H9 (cell line): ENCODE results near the gene PROX1. TPM values are rescaled to one million over a fixed set of nuclear protein-coding genes. Genes with fewer than 3 reads are reported as not detected.

Experiments
- DNase-seq: peaks from one replicate; pipeline ENCODE4 v3.0.0-alpha.2; 2017
- H2AFZ ChIP-seq: one replicate; pipeline ENCODE4 v1.6.1; 2013; ENCODE audit warnings: mild to moderate bottlenecking, low read length, control low read depth, moderate library complexity
- H2AK5ac ChIP-seq: 2 replicates; pipeline ENCODE4 v1.6.1; 2013; ENCODE audit warnings: low read length, control low read depth, mixed read lengths; ENCODE audit not compliant: insufficient read length
- H2BK120ac ChIP-seq: one replicate; pipeline ENCODE4 v1.6.1; 2013; ENCODE audit warnings: low read depth, mild to moderate bottlenecking, low read length, control low read depth, inconsistent platforms; ENCODE audit not compliant: poor library complexity, severe bottlenecking
- H2BK12ac ChIP-seq: 2 replicates; pipeline ENCODE4 v1.6.1; 2013; ENCODE audit warnings: low read length, control low read depth, mixed read lengths, low read depth; ENCODE audit not compliant: insufficient read length
- H2BK15ac ChIP-seq: 2 replicates; pipeline ENCODE4 v1.6.1; 2013; ENCODE audit warnings: low read depth, low read length, control low read depth
- H2BK20ac ChIP-seq: one replicate; pipeline ENCODE4 v1.6.1; 2013; ENCODE audit warnings: low read depth, mild to moderate bottlenecking, low read length, control low read depth, inconsistent platforms; ENCODE audit not compliant: poor library complexity, severe bottlenecking
- H2BK5ac ChIP-seq: 2 replicates; pipeline ENCODE4 v1.6.1; 2013; ENCODE audit warnings: low read length, control low read depth, mixed read lengths; ENCODE audit not compliant: insufficient read length
- H3K14ac ChIP-seq: 2 replicates; pipeline ENCODE4 v1.6.1; 2013; ENCODE audit warnings: low read length, control low read depth; ENCODE audit not compliant: insufficient read depth
- H3K18ac ChIP-seq: 2 replicates; pipeline ENCODE4 v1.6.1; 2013; ENCODE audit warnings: low read depth, mild to moderate bottlenecking, mixed read lengths, low read length, control low read depth; ENCODE audit not compliant: insufficient read length
- H3K23ac ChIP-seq: 2 replicates; pipeline ENCODE4 v1.6.1; 2013; ENCODE audit warnings: low read length, control low read depth, mixed read lengths, low read depth; ENCODE audit not compliant: insufficient read length
- H3K23me2 ChIP-seq: 2 replicates; pipeline ENCODE4 v1.6.1; 2013; ENCODE audit warnings: low read depth, mild to moderate bottlenecking, mixed read lengths, low read length, control low read depth; ENCODE audit not compliant: insufficient read length, poor library complexity, severe bottlenecking
- H3K27ac ChIP-seq: 2 replicates; pipeline ENCODE4 v1.5.1; 2013; ENCODE audit warnings: low read length, control low read depth, mixed read lengths, low read depth; ENCODE audit not compliant: insufficient read length
- H3K27me3 ChIP-seq: 2 replicates; pipeline ENCODE4 v1.6.1; 2013; ENCODE audit warnings: low read length, control low read depth, inconsistent platforms; ENCODE audit not compliant: insufficient read depth
- H3K4ac ChIP-seq: 2 replicates; pipeline ENCODE4 v1.6.1; 2013; ENCODE audit warnings: low read depth, mild to moderate bottlenecking, control low read depth, inconsistent platforms, low read length, moderate library complexity
- H3K4me1 ChIP-seq: 2 replicates; pipeline ENCODE4 v1.6.1; 2013; ENCODE audit warnings: low read length, control low read depth, inconsistent platforms; ENCODE audit not compliant: insufficient read depth
- H3K4me2 ChIP-seq: 2 replicates; pipeline ENCODE4 v1.6.1; 2013; ENCODE audit warnings: low read length, control low read depth, mixed read lengths; ENCODE audit not compliant: insufficient read length, insufficient read depth
- H3K56ac ChIP-seq: 2 replicates; pipeline ENCODE4 v1.6.1; 2013; ENCODE audit warnings: low read depth, mild to moderate bottlenecking, mixed read lengths, low read length, control low read depth; ENCODE audit not compliant: insufficient read length
- H3K79me1 ChIP-seq: 2 replicates; pipeline ENCODE4 v1.6.1; 2013; ENCODE audit warnings: low read depth, mild to moderate bottlenecking, moderate library complexity, low read length, control low read depth, inconsistent platforms; ENCODE audit not compliant: insufficient read depth, poor library complexity, severe bottlenecking
- H3K79me2 ChIP-seq: 2 replicates; pipeline ENCODE4 v1.6.1; 2013; ENCODE audit warnings: low read length, control low read depth, inconsistent platforms; ENCODE audit not compliant: insufficient read depth
- H3K9ac ChIP-seq: 2 replicates; pipeline ENCODE4 v1.6.1; 2013; ENCODE audit warnings: low read length, control low read depth, mixed read lengths; ENCODE audit not compliant: insufficient read length; ENCODE audit errors: extremely low read depth
- H3K9me3 ChIP-seq: one replicate; pipeline ENCODE4 v1.6.1; 2013; ENCODE audit warnings: low read depth, low read length, inconsistent platforms; ENCODE audit not compliant: control insufficient read depth
- H3T11ph ChIP-seq: one replicate; pipeline ENCODE4 v1.6.1; 2013; ENCODE audit warnings: mild to moderate bottlenecking, low read length, control low read depth, inconsistent platforms
- H4K20me1 ChIP-seq: one replicate; pipeline ENCODE4 v1.6.1; 2013; ENCODE audit not compliant: control insufficient read depth, insufficient read length, insufficient read depth
- H4K5ac ChIP-seq: 2 replicates; pipeline ENCODE4 v1.6.1; 2013; ENCODE audit warnings: low read depth, mild to moderate bottlenecking, mixed read lengths, low read length, control low read depth; ENCODE audit not compliant: insufficient read length
- H4K8ac ChIP-seq: replicated peaks from 2 replicates; pipeline ENCODE4 v1.6.1; 2013; ENCODE audit warnings: low read length, control low read depth, mixed read lengths, low read depth; ENCODE audit not compliant: insufficient read length
- H4K91ac ChIP-seq: 2 replicates; pipeline ENCODE4 v1.6.1; 2013; ENCODE audit warnings: low read depth, mild to moderate bottlenecking, moderate library complexity, mixed read lengths, low read length, control low read depth; ENCODE audit not compliant: insufficient read length
- H3K27ac Mint-ChIP-seq, 3 experiments: 2 replicates in 2 of 3; 3 replicates in 1 of 3; pipeline ENCODE4 v1.8.0; 2020 to 2021; ENCODE audit warnings: mixed read lengths in 3 of 3, mild to moderate bottlenecking in 1 of 3, moderate library complexity in 1 of 3
- H3K27me3 Mint-ChIP-seq: 2 replicates; pipeline ENCODE4 v1.8.0; 2021; ENCODE audit warnings: low read depth, mild to moderate bottlenecking, moderate library complexity, mixed read lengths
- H3K36me3 Mint-ChIP-seq, 3 experiments: 2 replicates in 2 of 3; 3 replicates in 1 of 3; pipeline ENCODE4 v1.8.0; 2020 to 2021; ENCODE audit warnings: low read depth in 3 of 3, mixed read lengths in 3 of 3; ENCODE audit not compliant: insufficient read depth in 1 of 3
- H3K4me1 Mint-ChIP-seq, 2 experiments: 2 replicates each; pipeline ENCODE4 v1.8.0; 2020; ENCODE audit warnings: mixed read lengths in 2 of 2
- H3K4me3 Mint-ChIP-seq, 2 experiments: 2 replicates in 1 of 2; 3 replicates in 1 of 2; pipeline ENCODE4 v1.8.0; 2020 to 2021; ENCODE audit warnings: mild to moderate bottlenecking in 2 of 2, mixed read lengths in 2 of 2, moderate library complexity in 1 of 2
- H3K9me3 Mint-ChIP-seq, 2 experiments: 2 replicates in 1 of 2; 3 replicates in 1 of 2; pipeline ENCODE4 v1.8.0; 2020; ENCODE audit warnings: mild to moderate bottlenecking in 2 of 2, mixed read lengths in 2 of 2, moderate library complexity in 1 of 2
- CTCF ChIP-seq: fragments of 200-600 bp; sonication (generic); conservative IDR thresholded peaks from 3 replicates; pipeline ENCODE4 v1.8.0; 2021; ENCODE audit warnings: antibody characterized with exemption, mild to moderate bottlenecking
- WGBS: extraction: QIAGEN DNeasy Blood & Tissue Kit; methylation state at CpG from one replicate; pipeline ENCODE4 v1.1.7; 2013; ENCODE audit warnings: missing lambda C conversion rate, low lambda C conversion rate, mixed read lengths; ENCODE audit not compliant: insufficient read length; ENCODE audit errors: extremely low coverage; 5-methylcytosine and 5-hydroxymethylcytosine counted together
- total RNA-seq: library from RNA; stranded (reverse); gene quantifications from 2 replicates; pipeline ENCODE4 v1.2.1, GENCODE V29; 2021

PROX1 gene
- total RNA-seq, 1 experiment from 2014 or later, result 0.72 TPM

GRCh38 chr1:213966122-213966521, 21.7 kb upstream of the PROX1 start:
- DNase-seq, result no peak
- no CpG with 5 or more reads among the region's 5 CpGs for WGBS
- Mint-ChIP-seq H3K36me3 (no peaks in the 10 kb centered on the region), H3K27me3 (peaks cover 16% of the 10 kb centered on the region), H3K4me3 (no peak overlapping the region), H3K4me1 (no peaks in the 10 kb centered on the region; a peak in 1 of 4 replicates), H3K9me3 (no peaks in the 10 kb centered on the region), H3K27ac (no peak overlapping the region)
- H3K18ac ChIP-seq, result no peak overlapping the region
- H3K9me3 ChIP-seq, result no peaks in the 10 kb centered on the region
- no peak overlapping the region for H4K91ac ChIP-seq
- no peak overlapping the region for H2BK20ac ChIP-seq
- H4K20me1 ChIP-seq, result no peaks in the 10 kb centered on the region
- no peak overlapping the region for H3K14ac ChIP-seq
- H3K56ac ChIP-seq, result no peak overlapping the region
- H3K4me2 ChIP-seq, result no peak overlapping the region
- no peaks in the 10 kb centered on the region for H3K79me2 ChIP-seq
- no peak overlapping the region for H3K4ac ChIP-seq
- no peak overlapping the region for H4K8ac ChIP-seq
- H2AK5ac ChIP-seq, result no peak overlapping the region
- no peak overlapping the region for H2BK5ac ChIP-seq
- H4K5ac ChIP-seq, result no peak overlapping the region
- no peaks in the 10 kb centered on the region for H3K23me2 ChIP-seq
- no peaks in the 10 kb centered on the region for H3K4me1 ChIP-seq
- H3K9ac ChIP-seq, result no peak overlapping the region
- no peak overlapping the region for H3K27ac ChIP-seq
- H3T11ph ChIP-seq, result no peak overlapping the region
- no peak overlapping the region for H2BK15ac ChIP-seq
- H3K27me3 ChIP-seq, result no peaks in the 10 kb centered on the region
- no peak for TF ChIP-seq CTCF
- H3K23ac ChIP-seq, result no peak overlapping the region
- no peak overlapping the region for H2BK120ac ChIP-seq
- H3K79me1 ChIP-seq, result no peaks in the 10 kb centered on the region
- no peak overlapping the region for H2BK12ac ChIP-seq
- H2AFZ ChIP-seq, result no peak overlapping the region
